ENCODE data around the gene NEIL1. TPM values are rescaled to one million over a fixed set of nuclear protein-coding genes. Genes with fewer than 3 reads are reported as not detected.

The NEIL1 gene
- total RNA-seq, 1 experiment from 2014 or later = 41.4 TPM

GRCh38 chr15:75403892-75404291, 57.1 kb downstream of the NEIL1 start:
- no peak for DNase-seq (ENCODE audit: low read depth, low spot score)
- TF ChIP-seq ELF1 (IDR thresholded peaks at IDR 0.05; ENCODE audit: borderline replicate concordance, low read depth) (no peak), JUND (IDR thresholded peaks at IDR 0.05) (no peak), RAD21 (IDR thresholded peaks at IDR 0.05; ENCODE audit: low read depth) (no peak), TCF7L2 (IDR thresholded peaks at IDR 0.05; ENCODE audit: borderline replicate concordance, extremely low read depth, insufficient read depth, insufficient read length) (no peak), CEBPB (IDR thresholded peaks at IDR 0.05; ENCODE audit: low read depth) (no peak), SRF (IDR thresholded peaks at IDR 0.05; ENCODE audit: low read depth) (no peak), REST (IDR thresholded peaks at IDR 0.05; ENCODE audit: low read depth) (no peak), ZFX (IDR thresholded peaks at IDR 0.05) (no peak), ATF3 (IDR thresholded peaks at IDR 0.05) (no peak), POLR2A (IDR thresholded peaks at IDR 0.05; ENCODE audit: borderline replicate concordance, extremely low read depth, insufficient read depth, insufficient read length) (no peak), FOSL1 (IDR thresholded peaks at IDR 0.05; ENCODE audit: low read depth) (no peak)
- Histone ChIP-seq H3K4me3 (replicated peaks in 1 of 2; ENCODE audit: low read depth in 1 of 2, low read length in 2 of 2) (no peak overlapping the region), H3K4me1 (ENCODE audit: control insufficient read depth in 1 of 2, insufficient read depth in 2 of 2, low read length in 2 of 2) (no peaks in the 10 kb centered on the region), H3K79me2 (ENCODE audit: insufficient read depth, low read length) (peaks cover 4% of the 10 kb centered on the region), H3K9me2 (ENCODE audit: insufficient read depth) (no peaks in the 10 kb centered on the region), H3K9me3 (ENCODE audit: control insufficient read depth in 1 of 2, insufficient read depth in 1 of 2, low read depth in 1 of 2, low read length in 2 of 2) (no peaks in the 10 kb centered on the region), H3K27me3 (ENCODE audit: insufficient read depth, low read length) (no peaks in the 10 kb centered on the region), H3K9ac (ENCODE audit: low read length) (no peak overlapping the region), H3K36me3 (ENCODE audit: control insufficient read depth in 1 of 2, insufficient read depth in 2 of 2, low read length in 2 of 2) (peaks cover 46 to 65% of the 10 kb centered on the region in 2 experiments), H3K27ac (ENCODE audit: low read depth, low read length) (no peak overlapping the region), H4K20me1 (ENCODE audit: insufficient read depth) (no peaks in the 10 kb centered on the region), H3K4me2 (ENCODE audit: low read length) (no peak overlapping the region), H2AFZ (ENCODE audit: low read depth, low read length, poor library complexity, severe bottlenecking) (no peak overlapping the region)
- POLR2A ChIA-PET = no interaction called here
- RAD21 ChIA-PET (ENCODE audit: low non-redundant PET in 1 of 2, low total read pairs in 2 of 2, uncharacterized antibody in 2 of 2, unreplicated experiment in 2 of 2) = no interaction called here
- BruUV-seq (replicated peaks) = no TSS peak
- intact Hi-C loops (cut with micrococcal nuclease) = no loop called here
- CTCF ChIA-PET = no interaction called here
- ATAC-seq = no peak

MicroRNAs encoded within 50 kb of the gene (microRNA counts, 767-probe panel; counts per million panel counts)
- not detected for microRNA hsa-miR-631

Small RNAs within 50 kb of the gene (microRNA-seq; reads per million reads assigned to microRNA genes)
- gene MIR631 (ENCODE audit: borderline number of aligned reads) = not detected

Other genes with a start within 250 kb of the NEIL1 start
- gene C15orf39, start 145.2 kb upstream of the NEIL1 start, total RNA-seq (2021; ENCODE audit: unreplicated experiment) = 29.3 TPM
- gene GOLGA6C, start 88.7 kb upstream of the NEIL1 start, total RNA-seq (2021; ENCODE audit: unreplicated experiment) = not detected
- 0.12 TPM for gene GOLGA6D, start 64.2 kb upstream of the NEIL1 start, total RNA-seq (2021; ENCODE audit: unreplicated experiment)
- 141 TPM for gene COMMD4, start 11.0 kb upstream of the NEIL1 start, total RNA-seq (2021; ENCODE audit: unreplicated experiment)
- gene MAN2C1, start 21.6 kb downstream of the NEIL1 start, total RNA-seq (2021; ENCODE audit: unreplicated experiment) = 118 TPM
- gene SIN3A, start 104.7 kb downstream of the NEIL1 start, total RNA-seq (2021; ENCODE audit: unreplicated experiment) = 70.1 TPM
- 21.1 TPM for gene PTPN9, start 232.3 kb downstream of the NEIL1 start, total RNA-seq (2021; ENCODE audit: unreplicated experiment)